Nephron (organoid): ENCODE results near the gene GLYAT.
"Not testable (repeated sequence)": the region's sequence is repeated elsewhere in the genome, so short reads cannot be mapped to it uniquely, and the experiment has no call there.

Experiments used
- H3K27ac Mint-ChIP-seq, 3 experiments: 2 replicates each; pipeline ENCODE4 v1.8.0; 2020; ENCODE audit warnings: mixed read lengths in 3 of 3, mild to moderate bottlenecking in 2 of 3, moderate library complexity in 1 of 3
- H3K27me3 Mint-ChIP-seq: 2 replicates; pipeline ENCODE4 v1.8.0; 2021; ENCODE audit warnings: low read depth, mild to moderate bottlenecking, moderate library complexity, mixed read lengths
- H3K36me3 Mint-ChIP-seq: 2 replicates; pipeline ENCODE4 v1.8.0; 2020; ENCODE audit warnings: low read depth, mixed read lengths
- H3K4me1 Mint-ChIP-seq: 2 replicates; pipeline ENCODE4 v1.8.0; 2020; ENCODE audit warnings: mixed read lengths
- H3K4me3 Mint-ChIP-seq, 3 experiments: 2 replicates each; pipeline ENCODE4 v1.8.0; 2020; ENCODE audit warnings: mild to moderate bottlenecking in 3 of 3, mixed read lengths in 3 of 3, moderate library complexity in 2 of 3
- H3K9me3 Mint-ChIP-seq: 2 replicates; pipeline ENCODE4 v1.8.0; 2020; ENCODE audit warnings: mixed read lengths
- TF ChIP-seq, protein P1 (sequence below), 3 experiments: fragments of 200-600 bp; sonication (generic); IDR thresholded peaks; one replicate each; pipeline ENCODE4 v1.5.0; 2021; ENCODE audit warnings: antibody characterized with exemption in 3 of 3; ENCODE audit not compliant: unreplicated experiment in 3 of 3

Gene GLYAT

GRCh38 chr11:58707767-58708166, 24.0 kb downstream of the GLYAT start:
- no peaks in the 10 kb centered on the region for H3K36me3 Mint-ChIP-seq
- no peaks in the 10 kb centered on the region for H3K4me1 Mint-ChIP-seq
- H3K4me3 Mint-ChIP-seq = no peak overlapping the region
- TF ChIP-seq, protein P1, sequence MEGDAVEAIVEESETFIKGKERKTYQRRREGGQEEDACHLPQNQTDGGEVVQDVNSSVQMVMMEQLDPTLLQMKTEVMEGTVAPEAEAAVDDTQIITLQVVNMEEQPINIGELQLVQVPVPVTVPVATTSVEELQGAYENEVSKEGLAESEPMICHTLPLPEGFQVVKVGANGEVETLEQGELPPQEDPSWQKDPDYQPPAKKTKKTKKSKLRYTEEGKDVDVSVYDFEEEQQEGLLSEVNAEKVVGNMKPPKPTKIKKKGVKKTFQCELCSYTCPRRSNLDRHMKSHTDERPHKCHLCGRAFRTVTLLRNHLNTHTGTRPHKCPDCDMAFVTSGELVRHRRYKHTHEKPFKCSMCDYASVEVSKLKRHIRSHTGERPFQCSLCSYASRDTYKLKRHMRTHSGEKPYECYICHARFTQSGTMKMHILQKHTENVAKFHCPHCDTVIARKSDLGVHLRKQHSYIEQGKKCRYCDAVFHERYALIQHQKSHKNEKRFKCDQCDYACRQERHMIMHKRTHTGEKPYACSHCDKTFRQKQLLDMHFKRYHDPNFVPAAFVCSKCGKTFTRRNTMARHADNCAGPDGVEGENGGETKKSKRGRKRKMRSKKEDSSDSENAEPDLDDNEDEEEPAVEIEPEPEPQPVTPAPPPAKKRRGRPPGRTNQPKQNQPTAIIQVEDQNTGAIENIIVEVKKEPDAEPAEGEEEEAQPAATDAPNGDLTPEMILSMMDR (IDR thresholded peaks at IDR 0.05; ENCODE audit: unreplicated experiment in 3 of 3) = no peak
- no peak overlapping the region for H3K27ac Mint-ChIP-seq
- H3K9me3 Mint-ChIP-seq = peaks cover 26% of the 10 kb centered on the region
- H3K27me3 Mint-ChIP-seq = peaks cover 3% of the 10 kb centered on the region

DNA sequence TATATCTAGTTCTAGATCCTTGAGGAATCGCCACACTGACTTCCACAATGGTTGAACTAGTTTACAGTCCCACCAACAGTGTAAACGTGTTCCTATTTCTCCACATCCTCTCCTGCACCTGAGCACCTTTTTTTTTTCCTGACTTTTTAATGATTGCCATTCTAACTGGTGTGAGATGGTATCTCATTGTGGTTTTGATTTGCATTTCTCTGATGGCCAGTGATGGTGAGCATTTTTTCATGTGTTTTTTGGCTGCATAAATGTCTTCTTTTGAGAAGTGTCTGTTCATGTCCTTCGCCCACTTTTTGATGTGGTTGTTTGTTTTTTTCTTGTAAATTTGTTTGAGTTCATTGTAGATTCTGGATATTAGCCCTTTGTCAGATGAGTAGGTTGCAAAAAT, 34.9 kb downstream of the GLYAT start:
- H3K27ac Mint-ChIP-seq, H3K4me1 Mint-ChIP-seq: not testable (repeated sequence)

GRCh38 chr11:58693026-58693425, 38.7 kb downstream of the GLYAT start:
- Mint-ChIP-seq H3K4me1 (no peaks in the 10 kb centered on the region), H3K4me3 (no peak overlapping the region), H3K9me3 (no peaks in the 10 kb centered on the region), H3K36me3 (no peaks in the 10 kb centered on the region), H3K27me3 (no peaks in the 10 kb centered on the region), H3K27ac (no peak overlapping the region)
- TF ChIP-seq, protein P1 (IDR thresholded peaks at IDR 0.05; ENCODE audit: unreplicated experiment in 3 of 3) = no peak

More for the DNA sequence above, 34.9 kb downstream of the GLYAT start:
- H3K36me3 Mint-ChIP-seq, H3K9me3 Mint-ChIP-seq, H3K27me3 Mint-ChIP-seq, H3K4me3 Mint-ChIP-seq: not testable (repeated sequence)

DNA sequence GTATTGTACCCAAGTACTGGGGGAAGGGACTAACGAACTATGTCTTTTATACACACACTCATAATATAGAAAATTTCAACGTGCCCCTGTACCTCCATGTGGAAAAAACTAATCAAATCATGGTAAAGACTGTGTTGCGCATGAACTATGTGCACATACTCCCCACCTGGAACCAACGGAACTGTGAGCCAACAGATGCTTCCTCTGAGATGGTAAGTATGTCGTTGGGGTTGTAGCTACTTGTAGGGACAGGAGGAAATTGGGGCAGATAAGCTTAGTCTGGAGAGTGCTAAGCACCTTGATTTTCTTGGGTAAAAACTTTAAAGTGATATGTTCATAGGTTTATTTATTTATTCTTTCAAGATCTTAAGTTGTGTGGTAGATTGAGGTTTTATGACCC, 40.1 kb downstream of the GLYAT start:
- Mint-ChIP-seq H3K9me3 (no peaks in the 10 kb centered on the region), H3K27me3 (no peaks in the 10 kb centered on the region), H3K27ac (no peak overlapping the region), H3K4me1 (no peaks in the 10 kb centered on the region), H3K4me3 (no peak overlapping the region), H3K36me3 (no peaks in the 10 kb centered on the region)
- TF ChIP-seq, protein P1 (IDR thresholded peaks at IDR 0.05; ENCODE audit: unreplicated experiment in 3 of 3) = no peak

DNA sequence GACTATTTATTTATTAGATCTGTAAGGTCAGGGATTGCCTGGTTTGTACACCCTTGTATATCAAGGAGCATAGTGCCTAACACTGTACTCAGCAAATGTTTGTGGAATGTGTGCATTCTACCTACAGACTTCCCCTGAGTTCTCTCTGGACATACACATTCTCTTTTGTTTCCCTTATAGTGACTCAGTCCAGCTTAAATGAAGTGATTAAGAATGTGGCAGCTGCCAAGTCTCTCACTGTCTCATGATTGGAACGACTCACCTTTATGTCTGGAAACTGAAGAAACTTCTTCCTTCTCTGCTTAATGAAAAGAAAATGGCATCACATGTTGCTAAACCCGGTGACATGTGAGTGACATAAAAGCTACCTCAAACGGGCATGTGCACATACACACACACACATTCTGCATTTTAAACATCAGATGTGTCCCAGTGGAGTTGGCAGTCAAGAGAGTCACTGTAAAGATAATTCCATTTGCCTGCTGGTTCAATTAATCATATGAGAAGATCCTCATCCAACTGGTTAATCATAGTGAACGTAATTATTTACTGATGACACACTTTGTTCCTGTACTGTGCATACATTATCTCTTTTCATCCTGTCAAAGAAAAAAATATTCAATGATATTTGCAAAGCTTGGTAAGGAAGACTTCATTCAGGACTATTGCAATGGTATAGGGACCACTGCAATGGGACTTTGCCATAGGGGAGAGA, 42.8 kb downstream of the GLYAT start:
- no peak overlapping the region for H3K4me3 Mint-ChIP-seq
- TF ChIP-seq, protein P1 (IDR thresholded peaks at IDR 0.05; ENCODE audit: unreplicated experiment in 3 of 3) = no peak
- no peak overlapping the region for H3K27ac Mint-ChIP-seq
- H3K36me3 Mint-ChIP-seq = no peaks in the 10 kb centered on the region
- peaks cover 3% of the 10 kb centered on the region for H3K9me3 Mint-ChIP-seq
- H3K27me3 Mint-ChIP-seq = no peaks in the 10 kb centered on the region
- no peaks in the 10 kb centered on the region for H3K4me1 Mint-ChIP-seq

DNA sequence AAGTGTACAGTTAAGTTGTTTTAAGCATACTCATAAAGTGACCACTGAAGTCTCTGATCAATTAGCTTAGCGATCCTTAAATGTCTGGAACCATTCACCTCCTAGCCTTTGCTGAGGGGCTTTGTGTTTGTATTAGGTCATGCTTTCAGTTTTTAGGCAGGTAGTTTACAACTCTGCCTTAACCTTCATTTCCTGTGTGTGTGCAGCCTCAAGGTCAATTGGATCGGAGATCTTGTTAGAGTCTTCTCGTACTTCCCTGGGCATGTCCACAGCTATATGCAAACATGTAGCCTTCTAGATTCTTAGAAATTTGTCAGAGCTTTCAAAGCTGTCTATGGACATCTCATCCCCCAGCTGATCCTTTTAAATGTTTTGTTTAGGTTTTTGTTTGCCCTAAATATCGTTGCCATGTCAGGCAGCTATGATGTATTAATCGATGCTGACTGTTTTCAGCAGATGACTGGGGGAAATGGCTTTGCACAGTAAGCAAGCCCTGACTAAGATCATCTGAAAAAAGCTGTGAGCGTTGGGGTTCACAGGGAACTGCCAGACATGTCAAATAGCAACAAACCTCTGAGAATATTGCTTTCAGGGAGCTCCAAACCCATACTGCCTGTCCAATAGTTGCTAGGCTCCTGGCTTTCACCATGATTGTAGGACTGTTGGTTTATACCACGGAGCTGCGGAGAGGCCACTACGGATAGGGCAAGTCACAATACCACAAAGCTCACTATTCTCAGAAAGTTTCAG, 45.6 kb downstream of the GLYAT start:
- TF ChIP-seq, protein P1 (IDR thresholded peaks at IDR 0.05; ENCODE audit: unreplicated experiment in 3 of 3) = no peak
- Mint-ChIP-seq H3K4me1 (no peaks in the 10 kb centered on the region), H3K36me3 (no peaks in the 10 kb centered on the region), H3K27me3 (no peaks in the 10 kb centered on the region), H3K4me3 (no peak overlapping the region), H3K9me3 (peaks cover 3% of the 10 kb centered on the region), H3K27ac (no peak overlapping the region)

DNA sequence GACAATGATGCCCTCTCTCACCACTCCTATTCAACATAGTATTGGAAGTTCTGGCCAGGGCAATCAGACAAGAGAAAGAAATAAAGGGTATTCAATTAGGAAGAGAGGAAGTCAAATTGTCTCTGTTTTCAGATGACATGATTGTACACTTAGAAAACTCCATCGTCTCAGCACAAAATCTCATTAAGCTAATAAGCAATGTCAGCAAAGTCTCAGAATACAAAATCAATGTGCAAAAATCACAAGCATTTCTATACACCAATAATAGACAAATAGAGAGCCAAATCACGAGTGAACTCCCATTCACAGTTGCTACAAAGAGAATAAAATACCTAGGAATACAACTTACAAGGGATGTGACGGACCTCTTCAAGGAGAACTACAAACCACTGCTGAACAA, 49.1 kb downstream of the GLYAT start:
- not testable (repeated sequence) for H3K27ac Mint-ChIP-seq, H3K4me3 Mint-ChIP-seq, H3K27me3 Mint-ChIP-seq, H3K36me3 Mint-ChIP-seq, H3K4me1 Mint-ChIP-seq, H3K9me3 Mint-ChIP-seq

GRCh38 chr11:58677536-58677935, 54.2 kb downstream of the GLYAT start:
- H3K27me3 Mint-ChIP-seq, H3K4me1 Mint-ChIP-seq, H3K9me3 Mint-ChIP-seq, H3K4me3 Mint-ChIP-seq, H3K36me3 Mint-ChIP-seq, H3K27ac Mint-ChIP-seq: not testable (repeated sequence)
